GOT3 (cell line): ENCODE data around the gene UBE3B.

Experiments used
- DNase-seq: peaks from one replicate; lab custom pipeline; 2025; ENCODE audit warnings: mixed read lengths; lab: John Stamatoyannopoulos, UW

UBE3B gene

GRCh38 chr12:109494348-109494881 lies 17.0 kb downstream of the UBE3B start:
- DNase-seq = no peak

DNA sequence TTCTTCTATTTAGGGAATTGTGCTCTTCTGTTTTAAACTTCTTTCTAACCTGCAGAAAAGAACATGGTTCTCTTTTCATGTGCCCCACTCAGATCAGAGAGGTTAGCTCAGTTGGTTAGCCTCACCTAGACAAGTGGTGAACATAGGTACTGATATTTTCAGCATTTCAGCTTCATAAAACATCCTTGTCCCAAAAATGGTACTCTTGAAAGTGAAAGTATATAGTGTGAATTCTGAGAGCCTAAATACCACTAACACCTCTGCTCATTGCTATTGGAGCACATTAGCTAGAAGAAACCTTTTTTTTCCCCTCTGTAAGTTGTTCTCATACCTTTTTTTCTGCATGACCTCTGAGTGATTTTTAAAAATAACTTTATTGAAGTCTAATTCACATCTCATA lies 17.6 kb downstream of the UBE3B start:
- DNase-seq = no peak

DNA sequence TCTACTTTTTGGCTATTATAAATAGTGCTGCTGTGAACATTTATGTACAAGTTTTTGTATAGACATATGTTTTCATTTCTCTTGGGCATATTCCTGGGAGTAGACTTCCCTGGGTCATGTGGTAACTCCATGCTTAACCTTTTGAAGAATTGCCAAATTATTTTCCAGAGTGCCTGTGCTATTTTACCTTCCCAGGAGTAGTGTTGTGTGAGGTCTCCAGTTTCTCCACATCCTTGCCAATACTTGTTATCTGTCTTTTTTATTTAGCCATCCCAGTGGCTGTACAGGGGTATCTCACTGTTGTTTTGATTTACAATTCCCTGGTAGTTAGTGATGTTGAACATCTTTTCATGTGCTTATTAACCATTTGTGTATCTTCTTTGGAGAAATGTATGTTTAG lies 18.9 kb downstream of the UBE3B start:
- no peak for DNase-seq

GRCh38 chr12:109497675-109498074 lies 20.2 kb downstream of the UBE3B start:
- no peak for DNase-seq

GRCh38 chr12:109500406-109501185 lies 23.2 kb downstream of the UBE3B start:
- no peak for DNase-seq

DNA sequence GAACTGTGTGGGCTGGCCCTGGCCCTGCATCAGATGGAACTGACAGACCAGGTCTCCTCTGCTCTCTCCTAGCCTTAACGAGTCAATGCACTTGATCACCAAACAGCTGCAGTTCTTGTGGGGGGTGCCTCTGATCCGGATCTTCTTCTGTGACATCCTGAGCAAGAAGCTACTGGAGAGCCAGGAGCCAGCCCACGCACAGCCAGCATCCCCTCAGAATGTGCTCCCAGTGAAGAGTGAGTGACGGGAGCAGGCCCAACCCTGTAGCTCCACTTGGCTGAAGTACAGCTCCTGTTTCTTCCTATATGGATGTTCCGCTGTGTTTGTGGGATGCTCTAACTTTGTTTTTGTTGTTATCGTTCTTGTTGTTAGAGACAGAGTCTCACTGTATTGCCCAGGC lies 23.9 kb downstream of the UBE3B start:
- DNase-seq = no peak

GRCh38 chr12:109502332-109502731 lies 24.9 kb downstream of the UBE3B start:
- DNase-seq = no peak

GRCh38 chr12:109503611-109504010 lies 26.2 kb downstream of the UBE3B start:
- no peak for DNase-seq

DNA sequence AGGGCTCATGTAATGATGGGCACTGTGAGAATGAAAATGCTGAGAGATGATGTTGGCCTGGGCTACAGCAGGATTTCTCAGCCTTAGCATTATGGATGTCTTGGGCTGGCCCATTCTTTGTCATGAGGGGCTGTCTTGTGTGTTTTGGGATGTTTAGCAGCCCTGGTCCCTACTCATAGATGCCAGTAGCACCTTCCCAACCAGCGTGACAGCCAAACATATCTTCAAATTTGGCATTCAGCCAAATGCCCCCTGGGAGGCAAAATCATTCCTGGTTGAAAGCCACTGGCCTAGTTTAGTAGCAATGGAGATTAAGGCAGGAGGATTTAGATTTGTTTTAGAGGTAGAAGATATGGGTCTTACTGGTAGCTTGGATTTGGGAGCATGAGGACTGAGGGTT lies 26.6 kb downstream of the UBE3B start:
- DNase-seq = no peak

DNA sequence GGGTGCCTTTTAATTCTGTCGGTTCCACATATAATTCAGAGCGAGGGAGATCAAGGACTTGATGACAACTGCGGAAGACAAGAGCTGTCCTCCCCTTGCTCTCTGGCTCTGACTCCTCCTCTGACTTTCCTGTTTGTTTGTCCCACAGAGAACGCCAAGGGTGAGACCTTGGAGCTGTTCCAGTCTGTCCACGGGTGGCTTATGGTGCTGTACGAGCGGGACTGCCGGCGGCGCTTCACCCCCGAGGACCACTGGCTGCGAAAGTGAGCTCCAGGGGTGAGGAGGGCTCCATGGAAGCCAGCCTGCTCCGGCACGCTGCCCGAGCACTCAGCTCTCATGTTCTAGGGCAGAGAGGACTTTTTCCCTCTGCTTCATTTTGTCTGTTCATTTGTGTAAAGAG lies 32.8 kb downstream of the UBE3B start:
- DNase-seq = no peak

DNA sequence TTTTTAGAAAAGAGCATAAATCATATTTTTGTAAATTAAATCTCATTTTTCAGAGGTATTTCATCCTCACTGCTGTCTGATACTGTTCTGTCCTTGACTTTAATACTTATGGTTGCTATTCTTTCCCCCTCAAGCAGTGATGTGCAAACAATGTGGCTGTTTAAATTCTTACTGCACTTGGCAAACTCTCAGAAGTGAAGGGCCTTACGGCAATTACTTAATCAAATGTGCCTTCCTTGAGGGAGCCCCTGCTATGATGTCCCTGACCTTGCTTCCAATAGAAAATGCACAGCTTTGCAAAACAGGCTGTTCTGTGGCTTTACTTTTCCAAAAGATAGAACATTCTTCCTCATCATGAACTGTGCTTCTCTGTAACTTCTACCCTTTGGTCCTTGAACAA lies 35.2 kb downstream of the UBE3B start:
- DNase-seq = no peak

DNA sequence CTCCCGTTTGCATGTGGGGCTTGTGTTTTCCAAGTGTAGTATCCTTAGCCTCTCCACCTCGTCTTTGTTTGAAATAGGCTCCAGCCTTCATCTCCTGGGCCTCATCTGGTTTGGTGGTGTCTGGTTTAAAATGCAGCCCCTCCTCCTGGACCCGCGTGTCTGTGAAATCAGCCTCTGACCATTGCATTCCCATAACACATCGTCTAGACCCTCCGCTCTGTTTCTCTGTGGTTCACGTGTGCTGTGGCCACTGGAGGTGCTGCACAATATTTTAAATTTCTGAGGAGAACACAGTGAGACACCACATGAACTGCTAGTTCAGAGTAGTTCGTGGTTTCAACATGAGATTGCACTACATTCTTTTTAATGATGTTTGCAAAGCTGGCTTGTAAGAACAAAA lies 35.6 kb downstream of the UBE3B start:
- no peak for DNase-seq

- no peak for DNase-seq
Measured at GRCh38 chr12:109513977-109514376, 36.5 kb downstream of the UBE3B start.

DNA sequence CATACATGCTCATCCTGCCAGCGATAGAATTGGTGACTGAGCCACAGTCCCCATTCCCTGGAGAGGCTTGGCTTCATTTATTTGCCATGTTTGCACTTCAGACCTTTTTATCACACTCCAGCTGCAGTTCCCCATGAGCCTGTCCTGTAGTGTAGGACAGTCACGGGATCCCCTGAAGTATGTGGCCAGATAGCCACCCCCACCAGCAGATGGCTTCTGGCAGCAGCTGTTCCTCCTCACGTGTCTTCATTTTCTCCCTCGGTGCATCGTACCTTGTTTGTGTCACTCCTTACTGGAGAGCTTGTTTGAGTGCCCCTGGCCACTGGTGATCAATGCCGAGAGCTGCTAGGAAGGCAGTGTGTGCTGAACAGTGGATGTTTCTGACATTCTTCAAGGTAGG lies 40.2 kb downstream of the UBE3B start:
- no peak for DNase-seq

- no peak for DNase-seq
Measured at GRCh38 chr12:109518820-109519665, 41.6 kb downstream of the UBE3B start.

GRCh38 chr12:109519787-109520186 lies 42.4 kb downstream of the UBE3B start:
- no peak for DNase-seq

- DNase-seq = no peak
Measured at GRCh38 chr12:109521831-109522230, 44.4 kb downstream of the UBE3B start.

DNA sequence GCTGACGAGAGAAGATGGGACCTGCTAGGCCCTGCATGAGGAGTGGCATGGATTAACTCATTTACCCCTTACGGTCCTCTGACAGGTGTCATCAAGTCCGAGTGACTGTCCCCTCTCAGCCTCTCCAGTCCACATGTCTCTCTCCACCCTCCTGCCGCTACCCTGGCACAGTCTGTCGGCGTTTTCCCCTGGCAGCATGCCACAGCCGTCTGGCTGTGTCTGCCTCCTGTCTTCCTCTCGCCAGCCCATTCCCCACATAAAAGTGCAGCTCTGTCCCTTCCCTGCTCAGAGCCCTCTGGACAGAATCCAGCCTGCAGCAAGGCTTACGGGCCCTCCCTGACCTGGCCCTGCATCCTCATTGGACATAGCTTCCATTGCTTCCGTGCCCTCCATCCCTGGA lies 45.6 kb downstream of the UBE3B start:
- no peak for DNase-seq

- no peak for DNase-seq
Measured at GRCh38 chr12:109523504-109523903, 46.1 kb downstream of the UBE3B start.

- no peak for DNase-seq
Measured at GRCh38 chr12:109524466-109525278, 47.2 kb downstream of the UBE3B start.

DNA sequence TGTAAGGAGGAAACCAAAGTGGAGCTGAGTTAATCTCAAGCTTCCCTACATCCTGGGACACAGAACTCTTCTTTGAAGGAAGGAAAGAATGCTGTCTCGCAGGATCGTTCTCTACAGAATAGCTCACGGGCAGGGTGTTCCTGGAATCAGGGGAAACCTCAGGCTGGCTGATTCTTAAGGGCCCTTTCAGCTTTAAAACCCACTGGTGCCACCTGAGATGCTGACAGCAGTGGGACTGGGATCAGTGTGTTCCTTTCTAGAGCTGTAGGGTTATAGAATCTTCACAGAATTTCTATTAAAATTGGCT lies 47.8 kb downstream of the UBE3B start:
- DNase-seq = no peak

GRCh38 chr12:109527489-109528123 lies 50.2 kb downstream of the UBE3B start:
- DNase-seq = no peak
